Fibroblast of villous mesenchyme (primary cell): ENCODE measurements around the gene SH3BGRL3. TPM values are rescaled to one million over a fixed set of nuclear protein-coding genes. Genes with fewer than 3 reads are reported as not detected.

ENCODE experiments used
- DNase-seq: peaks from one replicate; pipeline ENCODE4 v3.0.0-alpha.2; 2010; ENCODE audit warnings: low read depth
- H3K4me3 ChIP-seq: 2 replicates; pipeline ENCODE4 v1.5.1; 2011; ENCODE audit warnings: low read depth, mild to moderate bottlenecking, low read length
- total RNA-seq: library from RNA; depleted of rRNA; stranded (reverse); fragments of >200 nt; gene quantifications from 2 replicates; pipeline ENCODE4 v1.2.3, GENCODE V29; 2012
- TF ChIP-seq, protein P1 (sequence below): IDR thresholded peaks from 2 replicates; pipeline ENCODE4 v1.5.1; 2012; ENCODE audit warnings: low read depth, mild to moderate bottlenecking, low read length; ENCODE audit not compliant: insufficient read depth

Gene SH3BGRL3
- total RNA-seq, 1 donor, result 18.1 TPM

DNA sequence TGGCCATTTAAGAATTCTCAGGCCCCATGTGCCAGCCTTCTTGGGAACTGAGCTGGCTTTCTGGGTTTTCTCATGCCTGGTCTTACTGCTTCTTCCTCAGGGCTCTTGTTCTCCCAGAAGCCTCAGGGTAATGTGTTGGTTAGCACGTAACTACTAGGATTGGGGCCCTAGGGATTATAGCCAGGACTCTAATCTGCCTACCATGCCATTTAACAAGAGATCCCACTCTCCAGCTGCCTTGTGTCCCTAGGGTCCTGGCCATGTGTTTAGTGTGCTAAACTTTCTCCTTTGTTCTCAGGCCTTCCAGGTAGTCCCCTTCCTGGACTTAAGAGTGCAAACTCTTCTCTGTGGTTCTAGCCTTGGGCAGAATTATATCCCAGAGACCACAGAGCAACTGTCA, 2.2 kb upstream of the SH3BGRL3 start:
- TF ChIP-seq, protein P1, sequence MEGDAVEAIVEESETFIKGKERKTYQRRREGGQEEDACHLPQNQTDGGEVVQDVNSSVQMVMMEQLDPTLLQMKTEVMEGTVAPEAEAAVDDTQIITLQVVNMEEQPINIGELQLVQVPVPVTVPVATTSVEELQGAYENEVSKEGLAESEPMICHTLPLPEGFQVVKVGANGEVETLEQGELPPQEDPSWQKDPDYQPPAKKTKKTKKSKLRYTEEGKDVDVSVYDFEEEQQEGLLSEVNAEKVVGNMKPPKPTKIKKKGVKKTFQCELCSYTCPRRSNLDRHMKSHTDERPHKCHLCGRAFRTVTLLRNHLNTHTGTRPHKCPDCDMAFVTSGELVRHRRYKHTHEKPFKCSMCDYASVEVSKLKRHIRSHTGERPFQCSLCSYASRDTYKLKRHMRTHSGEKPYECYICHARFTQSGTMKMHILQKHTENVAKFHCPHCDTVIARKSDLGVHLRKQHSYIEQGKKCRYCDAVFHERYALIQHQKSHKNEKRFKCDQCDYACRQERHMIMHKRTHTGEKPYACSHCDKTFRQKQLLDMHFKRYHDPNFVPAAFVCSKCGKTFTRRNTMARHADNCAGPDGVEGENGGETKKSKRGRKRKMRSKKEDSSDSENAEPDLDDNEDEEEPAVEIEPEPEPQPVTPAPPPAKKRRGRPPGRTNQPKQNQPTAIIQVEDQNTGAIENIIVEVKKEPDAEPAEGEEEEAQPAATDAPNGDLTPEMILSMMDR, result no peak
- no peak overlapping the region for H3K4me3 ChIP-seq
- no peak for DNase-seq

DNA sequence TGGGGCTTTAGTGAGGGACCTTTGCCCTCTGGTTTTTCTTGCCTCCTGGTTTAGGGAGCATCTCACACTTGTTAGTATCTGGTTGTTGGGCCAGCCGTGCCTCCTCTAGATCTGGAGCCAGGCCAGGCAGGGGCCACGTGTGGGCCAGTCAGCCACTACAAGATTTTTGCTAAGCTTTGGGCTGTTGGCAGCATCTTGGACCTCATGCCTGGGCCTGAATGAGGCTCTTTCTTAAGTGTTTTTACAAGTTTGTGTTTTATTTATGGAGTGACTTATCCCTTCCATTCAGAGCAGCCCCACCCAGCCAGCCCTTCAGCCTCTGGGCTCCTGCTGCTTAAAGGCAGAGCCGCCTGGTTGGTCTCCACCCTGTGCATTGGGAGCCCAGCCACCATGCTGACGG, 1.6 kb upstream of the SH3BGRL3 start:
- no peak overlapping the region for H3K4me3 ChIP-seq
- TF ChIP-seq, protein P1, result no peak
- DNase-seq, result peak; percentile 92

DNA sequence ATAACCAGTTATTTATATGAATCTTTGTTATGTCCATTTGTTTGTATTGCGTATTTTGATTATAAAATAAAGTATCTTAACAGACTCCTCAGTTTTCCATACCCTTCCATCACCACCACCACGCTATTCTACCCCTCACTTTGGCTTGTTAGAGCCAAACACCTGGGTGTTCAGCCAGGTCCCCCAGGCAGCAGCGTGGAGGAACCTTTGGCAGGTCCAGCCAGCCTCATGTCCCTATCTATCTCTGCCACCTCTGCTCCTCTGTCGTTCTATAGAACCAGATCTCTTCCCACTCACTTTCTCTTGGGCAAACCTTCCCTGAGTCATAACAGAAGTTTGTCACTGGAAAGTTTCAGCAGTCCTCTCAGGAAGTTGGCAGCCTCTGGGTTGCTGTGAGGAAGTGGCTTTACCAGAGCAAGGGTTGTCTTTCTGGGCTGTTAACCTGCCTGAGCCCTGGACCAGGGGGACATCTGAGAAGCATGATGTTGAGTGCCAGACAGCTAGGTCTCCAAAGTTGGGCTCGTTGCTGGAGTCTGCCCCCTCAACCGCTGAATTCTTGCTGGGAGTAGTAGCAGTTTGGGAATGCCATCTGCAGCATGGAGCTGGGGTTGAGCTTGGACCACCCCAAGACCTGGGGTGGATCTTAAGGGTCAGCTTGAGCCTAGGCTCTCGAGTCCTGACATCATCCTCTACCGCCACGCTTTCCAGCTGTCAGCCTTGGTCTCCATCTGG, 996 bp upstream of the SH3BGRL3 start:
- H3K4me3 ChIP-seq, result peak overlapping the region; percentile 88
- peak; percentile 68 for DNase-seq
- TF ChIP-seq, protein P1, result no peak

DNA sequence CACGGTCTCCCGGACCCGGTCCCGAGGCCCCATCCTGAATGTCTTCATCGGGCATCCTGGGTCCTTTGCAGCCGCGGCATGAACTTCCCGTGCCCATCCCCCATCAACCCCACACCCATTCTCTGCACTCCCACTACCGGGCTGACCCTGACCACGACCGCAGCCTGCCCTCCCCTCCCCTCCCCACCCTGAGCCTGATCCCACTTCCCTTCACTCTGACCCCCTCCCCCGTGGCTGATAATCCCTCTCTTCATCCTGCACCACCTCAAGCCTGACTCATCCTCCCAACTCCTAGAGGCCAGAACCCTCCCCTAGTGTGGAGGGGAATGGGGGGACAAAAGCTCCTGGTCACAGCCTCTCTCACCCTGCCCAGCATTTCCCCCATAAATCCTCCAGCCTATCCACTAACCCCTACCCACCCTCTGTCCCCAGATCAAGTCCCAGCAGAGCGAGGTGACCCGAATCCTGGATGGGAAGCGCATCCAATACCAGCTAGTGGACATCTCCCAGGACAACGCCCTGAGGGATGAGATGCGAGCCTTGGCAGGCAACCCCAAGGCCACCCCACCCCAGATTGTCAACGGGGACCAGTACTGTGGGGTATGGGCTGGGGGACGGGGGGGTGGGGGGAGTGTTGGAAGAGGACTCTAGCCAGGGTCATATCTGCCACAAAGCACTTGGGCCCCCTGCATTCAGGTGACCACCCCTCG, 602 bp downstream of the SH3BGRL3 start:
- TF ChIP-seq, protein P1, result no peak
- peak overlapping the region; percentile 88 for H3K4me3 ChIP-seq
- DNase-seq, result peak; percentile 58

DNA sequence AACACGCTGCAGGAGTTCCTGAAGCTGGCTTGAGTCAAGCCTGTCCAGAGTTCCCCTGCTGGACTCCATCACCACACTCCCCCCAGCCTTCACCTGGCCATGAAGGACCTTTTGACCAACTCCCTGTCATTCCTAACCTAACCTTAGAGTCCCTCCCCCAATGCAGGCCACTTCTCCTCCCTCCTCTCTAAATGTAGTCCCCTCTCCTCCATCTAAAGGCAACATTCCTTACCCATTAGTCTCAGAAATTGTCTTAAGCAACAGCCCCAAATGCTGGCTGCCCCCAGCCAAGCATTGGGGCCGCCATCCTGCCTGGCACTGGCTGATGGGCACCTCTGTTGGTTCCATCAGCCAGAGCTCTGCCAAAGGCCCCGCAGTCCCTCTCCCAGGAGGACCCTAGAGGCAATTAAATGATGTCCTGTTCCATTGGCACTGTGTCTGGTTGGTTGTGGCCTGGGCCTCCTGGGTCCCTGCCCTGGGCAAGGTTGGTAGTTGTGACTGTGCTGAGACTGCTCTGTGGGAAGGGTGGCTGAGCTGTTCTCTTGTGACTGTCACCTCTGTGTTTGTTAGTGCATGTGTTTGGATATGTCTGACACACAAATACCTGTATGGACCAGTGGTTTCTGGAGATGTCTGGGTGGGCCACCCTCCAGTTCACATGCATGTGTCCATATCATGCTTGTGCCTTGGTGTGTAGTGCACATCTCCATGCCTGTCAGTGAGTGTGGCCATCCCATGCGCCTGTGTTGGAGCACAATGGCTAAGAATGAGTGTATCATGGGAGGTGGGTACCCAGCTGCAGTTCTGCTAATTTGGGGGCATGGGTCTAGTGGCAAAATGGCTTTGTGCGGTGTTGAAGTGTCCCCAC, 1.4 kb downstream of the SH3BGRL3 start:
- no peak for DNase-seq
- peak overlapping the region; percentile 88 for H3K4me3 ChIP-seq
- TF ChIP-seq, protein P1, result no peak

DNA sequence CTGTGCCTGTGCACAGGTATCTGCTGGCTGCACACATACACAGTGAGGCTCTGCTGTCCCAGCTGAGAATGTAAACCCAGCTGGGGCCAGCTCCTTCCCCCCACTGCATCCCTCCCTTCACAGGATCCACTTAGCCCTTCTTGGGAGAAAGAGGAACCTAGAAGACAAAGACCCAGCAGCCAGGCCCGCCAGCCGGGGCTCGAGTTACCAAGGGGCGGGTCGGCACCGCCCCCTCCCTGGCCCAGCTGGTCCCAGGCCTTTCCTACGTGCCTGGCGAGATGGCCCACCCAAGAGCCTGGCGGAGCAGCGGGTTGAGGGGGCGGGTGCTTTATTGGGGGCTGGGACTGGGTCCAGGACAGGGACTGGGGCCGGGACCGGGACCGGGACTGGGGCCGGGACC, 2.1 kb downstream of the SH3BGRL3 start:
- peak; percentile 38 for DNase-seq
- H3K4me3 ChIP-seq, result no peak overlapping the region
- TF ChIP-seq, protein P1, result no peak
